ENCODE measurements around the gene SAAL1. TPM values are rescaled to one million over a fixed set of nuclear protein-coding genes. Genes with fewer than 3 reads are reported as not detected.

Gene SAAL1
- total and polyA plus RNA-seq, 4 donors: 5.5 to 15.1 (median 11.3) TPM

DNA sequence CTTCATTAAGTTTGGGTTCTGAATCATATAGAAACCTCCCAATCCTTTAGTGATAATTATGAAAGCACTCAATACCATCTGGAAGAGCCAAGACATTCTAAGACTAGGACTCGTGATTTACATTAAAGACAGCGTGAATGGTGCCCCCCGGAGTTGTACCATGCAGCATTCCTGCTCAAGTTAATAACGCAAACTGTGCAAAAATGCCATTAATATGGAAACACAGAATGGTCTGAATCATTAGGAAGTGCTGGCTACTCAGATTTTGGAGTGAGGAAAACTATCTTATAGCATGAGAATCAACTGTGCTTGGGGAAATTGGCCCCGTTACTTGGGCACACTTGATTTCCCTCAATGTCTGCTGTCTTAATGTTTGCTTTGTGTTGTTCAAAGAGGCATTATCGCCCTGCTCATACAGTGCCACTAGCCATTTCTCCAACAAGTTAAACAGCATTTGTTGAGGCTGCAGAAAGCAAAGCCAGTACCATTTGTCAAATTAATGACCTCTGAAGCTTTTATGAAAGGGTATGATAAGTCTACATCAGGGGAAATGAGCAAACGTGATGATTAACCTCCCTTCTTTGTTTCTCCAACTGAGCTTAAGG, 41.3 kb downstream of the SAAL1 start:
- no peak overlapping the region for H3K9ac ChIP-seq (ENCODE audit: insufficient read depth in 1 of 2, low read length in 2 of 2)
- H3K27ac ChIP-seq (ENCODE audit: low read depth in 1 of 2, low read length in 1 of 2): no peak overlapping the region
- H3K4me3 ChIP-seq: no peak overlapping the region
- ATAC-seq (ENCODE audit: insufficient read depth, low FRiP score): no peak
- no peaks in the 10 kb centered on the region for H3K27me3 ChIP-seq (ENCODE audit: control insufficient read depth in 3 of 3, insufficient read depth in 3 of 3, low read length in 2 of 3)
- no peaks in the 10 kb centered on the region for H3K36me3 ChIP-seq (ENCODE audit: control insufficient read depth in 4 of 4, insufficient read depth in 4 of 4, low read length in 4 of 4)
- H3K4me1 ChIP-seq (ENCODE audit: control insufficient read depth in 5 of 5, insufficient read depth in 5 of 5, low read length in 5 of 5): no peaks in the 10 kb centered on the region
- no peak for DNase-seq
- WGBS, 2 donors: 84 to 91% methylated on average over 7 of the region's 7 CpGs
- TF ChIP-seq, protein P1, sequence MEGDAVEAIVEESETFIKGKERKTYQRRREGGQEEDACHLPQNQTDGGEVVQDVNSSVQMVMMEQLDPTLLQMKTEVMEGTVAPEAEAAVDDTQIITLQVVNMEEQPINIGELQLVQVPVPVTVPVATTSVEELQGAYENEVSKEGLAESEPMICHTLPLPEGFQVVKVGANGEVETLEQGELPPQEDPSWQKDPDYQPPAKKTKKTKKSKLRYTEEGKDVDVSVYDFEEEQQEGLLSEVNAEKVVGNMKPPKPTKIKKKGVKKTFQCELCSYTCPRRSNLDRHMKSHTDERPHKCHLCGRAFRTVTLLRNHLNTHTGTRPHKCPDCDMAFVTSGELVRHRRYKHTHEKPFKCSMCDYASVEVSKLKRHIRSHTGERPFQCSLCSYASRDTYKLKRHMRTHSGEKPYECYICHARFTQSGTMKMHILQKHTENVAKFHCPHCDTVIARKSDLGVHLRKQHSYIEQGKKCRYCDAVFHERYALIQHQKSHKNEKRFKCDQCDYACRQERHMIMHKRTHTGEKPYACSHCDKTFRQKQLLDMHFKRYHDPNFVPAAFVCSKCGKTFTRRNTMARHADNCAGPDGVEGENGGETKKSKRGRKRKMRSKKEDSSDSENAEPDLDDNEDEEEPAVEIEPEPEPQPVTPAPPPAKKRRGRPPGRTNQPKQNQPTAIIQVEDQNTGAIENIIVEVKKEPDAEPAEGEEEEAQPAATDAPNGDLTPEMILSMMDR (IDR thresholded peaks at IDR 0.05; ENCODE audit: control extremely low read depth, extremely low read depth): no peak
- H3K9me3 ChIP-seq (ENCODE audit: control insufficient read depth in 4 of 4, insufficient read depth in 3 of 4, low read length in 3 of 4): no peaks in the 10 kb centered on the region

DNA sequence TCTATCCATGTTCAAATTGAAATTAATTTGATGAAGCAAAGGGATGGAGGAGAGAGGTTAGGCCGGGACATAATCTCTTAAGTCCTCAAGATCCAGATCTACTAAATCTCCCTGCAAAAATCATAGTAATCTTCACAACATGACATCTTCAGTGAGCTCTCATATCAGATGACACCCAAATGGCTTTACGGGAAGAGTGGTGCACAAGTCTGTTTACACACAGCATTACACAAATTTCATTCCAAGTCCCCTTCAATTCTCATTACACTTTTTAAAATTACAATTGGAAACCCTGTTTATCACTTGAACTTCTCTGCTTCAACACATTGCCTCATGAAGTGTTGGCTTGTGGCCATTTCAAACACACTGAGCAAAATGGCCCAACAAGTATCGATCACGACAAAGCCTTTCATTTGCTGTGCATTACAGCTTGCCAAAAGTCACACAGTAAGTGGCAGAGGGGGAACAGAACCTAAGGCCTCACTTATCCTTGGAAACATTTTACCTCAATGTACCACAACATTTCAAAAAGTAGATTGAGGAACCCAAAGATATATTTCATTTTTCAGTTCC, 41.9 kb downstream of the SAAL1 start:
- Histone ChIP-seq H3K27ac (ENCODE audit: low read depth in 1 of 2, low read length in 1 of 2) (no peak overlapping the region), H3K4me1 (ENCODE audit: control insufficient read depth in 5 of 5, insufficient read depth in 5 of 5, low read length in 5 of 5) (no peaks in the 10 kb centered on the region), H3K27me3 (ENCODE audit: control insufficient read depth in 3 of 3, insufficient read depth in 3 of 3, low read length in 2 of 3) (no peaks in the 10 kb centered on the region), H3K9me3 (ENCODE audit: control insufficient read depth in 4 of 4, insufficient read depth in 3 of 4, low read length in 3 of 4) (no peaks in the 10 kb centered on the region), H3K36me3 (ENCODE audit: control insufficient read depth in 4 of 4, insufficient read depth in 4 of 4, low read length in 4 of 4) (no peaks in the 10 kb centered on the region), H3K4me3 (no peak overlapping the region), H3K9ac (ENCODE audit: insufficient read depth in 1 of 2, low read length in 2 of 2) (no peak overlapping the region)
- no peak for ATAC-seq (ENCODE audit: insufficient read depth, low FRiP score)
- whole genome bisulfite sequencing, 2 donors: 73 to 91% methylated on average over 4 of the region's 4 CpGs
- no peak for DNase-seq
- TF ChIP-seq, protein P1 (IDR thresholded peaks at IDR 0.05; ENCODE audit: control extremely low read depth, extremely low read depth): no peak

DNA sequence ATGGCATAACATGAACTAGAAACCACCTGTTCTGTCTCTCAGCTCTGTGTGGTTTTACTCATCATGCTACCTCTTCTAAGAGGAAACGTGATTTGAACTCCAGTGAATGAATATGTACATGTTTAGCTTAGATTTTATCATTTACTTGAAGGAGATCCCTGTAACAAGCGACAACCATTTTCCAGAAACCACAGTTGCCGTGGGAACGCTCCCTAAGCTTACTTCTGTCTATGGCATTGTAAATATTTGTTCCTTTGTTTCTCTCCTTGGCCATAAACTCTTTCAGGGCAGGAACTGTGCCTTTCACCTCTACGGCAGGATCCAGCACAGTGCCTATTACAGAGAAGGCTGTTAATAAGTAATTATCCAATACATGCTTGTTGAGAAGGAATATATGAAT, 42.8 kb downstream of the SAAL1 start:
- H3K36me3 ChIP-seq (ENCODE audit: control insufficient read depth in 4 of 4, insufficient read depth in 4 of 4, low read length in 4 of 4): no peaks in the 10 kb centered on the region
- H3K9me3 ChIP-seq (ENCODE audit: control insufficient read depth in 4 of 4, insufficient read depth in 3 of 4, low read length in 3 of 4): no peaks in the 10 kb centered on the region
- TF ChIP-seq, protein P1 (IDR thresholded peaks at IDR 0.05; ENCODE audit: control extremely low read depth, extremely low read depth): no peak
- DNase-seq (no peak), ATAC-seq (ENCODE audit: insufficient read depth, low FRiP score) (no peak)
- no peak overlapping the region for H3K4me3 ChIP-seq
- 72 to 74% methylated on average over 5 of the region's 5 CpGs for WGBS, 2 donors
- H3K4me1 ChIP-seq (ENCODE audit: control insufficient read depth in 5 of 5, insufficient read depth in 5 of 5, low read length in 5 of 5): no peaks in the 10 kb centered on the region
- H3K27ac ChIP-seq (ENCODE audit: low read depth in 1 of 2, low read length in 1 of 2): no peak overlapping the region
- no peak overlapping the region for H3K9ac ChIP-seq (ENCODE audit: insufficient read depth in 1 of 2, low read length in 2 of 2)
- no peaks in the 10 kb centered on the region for H3K27me3 ChIP-seq (ENCODE audit: control insufficient read depth in 3 of 3, insufficient read depth in 3 of 3, low read length in 2 of 3)

DNA sequence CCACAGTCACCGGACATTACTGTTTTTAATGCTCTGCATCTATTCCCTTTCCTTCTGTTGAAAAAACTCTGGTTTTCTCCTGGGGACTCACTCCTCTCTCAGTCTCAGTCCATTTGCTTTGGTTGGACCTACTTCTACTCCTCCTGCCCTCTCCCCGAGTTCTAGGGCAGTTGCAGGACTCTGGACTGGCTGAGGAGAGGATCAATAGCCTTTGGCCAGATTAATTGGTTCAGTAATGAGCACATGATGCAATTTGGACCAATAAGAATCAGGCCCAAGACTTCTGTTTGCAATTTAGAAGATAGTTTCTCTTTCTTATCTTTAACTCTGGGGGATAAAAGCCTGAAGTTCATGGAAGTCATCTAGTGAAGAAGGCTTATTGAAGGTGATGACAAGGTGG, 44.5 kb downstream of the SAAL1 start:
- no peaks in the 10 kb centered on the region for H3K36me3 ChIP-seq (ENCODE audit: control insufficient read depth in 4 of 4, insufficient read depth in 4 of 4, low read length in 4 of 4)
- H3K27me3 ChIP-seq (ENCODE audit: control insufficient read depth in 3 of 3, insufficient read depth in 3 of 3, low read length in 2 of 3): no peaks in the 10 kb centered on the region
- H3K4me3 ChIP-seq: no peak overlapping the region
- H3K27ac ChIP-seq (ENCODE audit: low read depth in 1 of 2, low read length in 1 of 2): no peak overlapping the region
- no peak for DNase-seq
- no peak overlapping the region for H3K9ac ChIP-seq (ENCODE audit: insufficient read depth in 1 of 2, low read length in 2 of 2)
- H3K9me3 ChIP-seq (ENCODE audit: control insufficient read depth in 4 of 4, insufficient read depth in 3 of 4, low read length in 3 of 4): no peaks in the 10 kb centered on the region
- TF ChIP-seq, protein P1 (IDR thresholded peaks at IDR 0.05; ENCODE audit: control extremely low read depth, extremely low read depth): no peak
- H3K4me1 ChIP-seq (ENCODE audit: control insufficient read depth in 5 of 5, insufficient read depth in 5 of 5, low read length in 5 of 5): no peaks in the 10 kb centered on the region
- 85 to 94% methylated on average over 2 of the region's 2 CpGs for WGBS, 2 donors
- ATAC-seq (ENCODE audit: insufficient read depth, low FRiP score): no peak

All from lung (tissue), 12 donors.